Spleen (tissue), 11 donors: ENCODE data around the gene RHBDL1. TPM values are rescaled to one million over a fixed set of nuclear protein-coding genes. Genes with fewer than 3 reads are reported as not detected.

Experiments
- DNase-seq: peaks from one replicate; pipeline ENCODE4 v3.0.0-alpha.2; 2020
- H3K27ac ChIP-seq, 8 donors: fragments of 200-600 bp; sonication (generic) in 7 of 8; 1 replicate in 4 of 8; 2 replicates in 4 of 8; pipeline versions ENCODE4 v1.5.0 to v1.8.0; 2016 to 2021; ENCODE audit warnings: inconsistent platforms in 4 of 8, mild to moderate bottlenecking in 4 of 8, moderate library complexity in 1 of 8
- H3K27me3 ChIP-seq, 7 donors: fragments of 200-600 bp; sonication (generic) in 6 of 7; replicated peaks in 1 of 7; 1 replicate in 4 of 7; 2 replicates in 3 of 7; pipeline versions ENCODE4 v1.5.0 to v1.8.0; 2016 to 2021; ENCODE audit warnings: inconsistent platforms in 3 of 7, mild to moderate bottlenecking in 1 of 7
- H3K36me3 ChIP-seq, 6 donors: fragments of 200-600 bp; sonication (generic) in 5 of 6; 1 replicate in 4 of 6; 2 replicates in 2 of 6; pipeline versions ENCODE4 v1.5.0 to v1.8.0; 2016 to 2021; ENCODE audit warnings: inconsistent platforms in 2 of 6
- H3K4me1 ChIP-seq, 6 donors: fragments of 200-600 bp; sonication (generic) in 5 of 6; 1 replicate in 3 of 6; 2 replicates in 3 of 6; pipeline versions ENCODE4 v1.5.0 to v1.8.0; 2016 to 2021; ENCODE audit warnings: inconsistent platforms in 3 of 6
- H3K4me3 ChIP-seq, 8 donors: fragments of 200-600 bp; sonication (generic) in 7 of 8; 1 replicate in 4 of 8; 2 replicates in 4 of 8; pipeline versions ENCODE4 v1.5.0 to v1.8.0; 2016 to 2021; ENCODE audit warnings: inconsistent platforms in 4 of 8, mild to moderate bottlenecking in 4 of 8, moderate library complexity in 2 of 8
- H3K9me3 ChIP-seq, 8 donors: fragments of 200-600 bp; sonication (generic) in 7 of 8; 1 replicate in 4 of 8; 2 replicates in 4 of 8; pipeline versions ENCODE4 v1.5.0 to v1.8.0; 2016 to 2021; ENCODE audit warnings: inconsistent platforms in 4 of 8
- CTCF ChIP-seq, 11 experiments: fragments of 200-600 bp in 7 of 11; fragments of 450-650 bp in 4 of 11; sonication (generic) in 4 of 11; IDR thresholded peaks in 8 of 11; conservative IDR thresholded peaks in 3 of 11; 1 replicate in 7 of 11; 2 replicates in 4 of 11; pipeline versions ENCODE4 v1.4.0 to v1.8.0; 2016 to 2021; ENCODE audit warnings: antibody characterized with exemption in 11 of 11, inconsistent platforms in 4 of 11, mild to moderate bottlenecking in 1 of 11
- POLR2A ChIP-seq, 3 donors: fragments of 450-650 bp; IDR thresholded peaks; one replicate each; pipeline ENCODE4 v1.5.1; 2017; ENCODE audit warnings: antibody characterized with exemption in 3 of 3, mild to moderate bottlenecking in 1 of 3
- POLR2AphosphoS5 ChIP-seq, 3 donors: sonication (generic); formaldehyde crosslinking; IDR thresholded peaks; one replicate each; pipeline ENCODE4 v1.5.1; 2017; ENCODE audit warnings: antibody characterized with exemption in 3 of 3
- WGBS, 5 donors: extraction: QIAGEN DNeasy Blood & Tissue Kit in 3 of 5; methylation state at CpG; one replicate each; pipeline versions ENCODE4 v1.1.5 to v1.1.7; 2013 to 2018; 5-methylcytosine and 5-hydroxymethylcytosine counted together
- intact Hi-C: fragments of 100-400 bp; cut with DNase I; formaldehyde crosslinking; loops from one replicate; pipeline ENCODE4 v1.15.0; 2023; ENCODE audit warnings: low total_unique reads
- polyA plus RNA-seq, 3 donors: library from polyadenylated mRNA; stranded (reverse); fragments of 200-250 nt; gene quantifications; one replicate each; pipeline ENCODE4 v1.2.1, GENCODE V29; 2013
- total RNA-seq, 7 donors: library from RNA; depleted of rRNA in 3 of 7; stranded (reverse); fragments of >200 nt in 3 of 7; fragmentation: NEBNext Ultra II Directional in 4 of 7; extraction: Animal tissue kit (Norgen Biotek cat#: 25700) in 4 of 7; gene quantifications; one replicate each; pipeline versions ENCODE4 v1.1.0 to v1.2.1, GENCODE V29; 2016 to 2021
- donor health status: healthy with polysubstance abuse.
- donor health status: DM: no; HTN: no; CAD: no; lungs with moderate emphysema.
- donor health status: DM: no; HTN: no; CAD: no.
- donor health status: Bipolar disorder and iron deficiency.
- donor health status: healthy.
- donor health status: DM: no; HTN: no; CAD: no.
- donor health status: DM: yes; HTN: yes; CAD: no.

Gene RHBDL1
- total and polyA plus RNA-seq, 10 donors = 0.37 to 2.0 (median 0.65) TPM

GRCh38 chr16:714558-715476 lies 39.3 kb downstream of the RHBDL1 start, which contains the start of gene METRN:
METRN (plus strand) TSS chr16:715118; CDS start chr16:715290, 172 bp downstream.
- H3K4me1 ChIP-seq = peaks cover 9 to 67% (median 39%) of the 10 kb centered on the region in 6 donors
- intact Hi-C loops = loop anchor here (5.0 kb wide), 1 partner anchor 72 kb away; the partner anchor contains the start of genes CHTF18 and RPUSD1

DNA sequence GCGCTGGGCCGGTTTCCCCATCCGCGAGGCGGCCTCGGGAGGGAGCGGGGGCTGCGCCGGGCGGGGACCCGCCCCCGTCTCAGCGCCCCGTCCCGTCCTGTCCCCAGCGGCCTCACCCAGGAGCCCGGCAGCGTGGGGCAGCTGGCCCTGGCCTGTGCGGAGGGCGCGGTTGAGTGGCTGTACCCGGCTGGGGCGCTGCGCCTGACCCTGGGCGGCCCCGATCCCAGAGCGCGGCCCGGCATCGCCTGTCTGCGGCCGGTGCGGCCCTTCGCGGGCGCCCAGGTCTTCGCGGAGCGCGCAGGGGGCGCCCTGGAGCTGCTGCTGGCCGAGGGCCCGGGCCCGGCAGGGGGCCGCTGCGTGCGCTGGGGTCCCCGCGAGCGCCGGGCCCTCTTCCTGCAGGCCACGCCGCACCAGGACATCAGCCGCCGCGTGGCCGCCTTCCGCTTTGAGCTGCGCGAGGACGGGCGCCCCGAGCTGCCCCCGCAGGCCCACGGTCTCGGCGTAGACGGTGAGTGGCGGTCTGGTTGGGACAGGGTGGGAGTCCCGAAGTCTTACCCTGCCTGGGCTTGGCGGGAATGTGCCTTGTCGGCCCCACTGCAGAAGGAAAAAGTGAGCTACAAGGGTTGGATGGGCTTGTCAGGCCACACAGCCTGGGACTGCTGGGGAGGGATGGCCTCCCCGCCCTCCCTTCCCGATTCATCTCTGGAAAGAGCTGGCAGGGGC lies 40.2 kb downstream of the RHBDL1 start:
- 3 to 6% (median 4%) methylated on average over 15 to 74 of the region's 74 CpGs for WGBS, 5 donors
- Histone ChIP-seq H3K4me3 (peak overlapping the region; percentile 67 to 93 (median 71)), H3K27ac (peak overlapping the region in 3 of 8 donors; percentile 32 to 59 (median 55)), H3K9me3 (no peaks in the 10 kb centered on the region), H3K36me3 (peaks cover 0 to 5% (median 0%) of the 10 kb centered on the region in 6 donors), H3K27me3 (peaks cover 3 to 73% (median 22%) of the 10 kb centered on the region in 7 donors), H3K4me1 (peaks cover 14 to 76% (median 47%) of the 10 kb centered on the region in 6 donors)
- TF ChIP-seq CTCF (IDR thresholded peaks at IDR 0.05 in 8 of 11, conservative IDR thresholded peaks at IDR 0.05 in 3 of 11) = peak in 2 of 11 experiments; percentile 13 to 32
- TF ChIP-seq POLR2A (IDR thresholded peaks at IDR 0.05) = no peak
- TF ChIP-seq POLR2AphosphoS5 (IDR thresholded peaks at IDR 0.05) = peak in 1 of 3 donors; percentile 5
- intact Hi-C loops = no loop called here
- DNase-seq = no peak

More at GRCh38 chr16:714558-715476, 39.3 kb downstream of the RHBDL1 start, which contains the start of gene METRN:
- H3K27ac ChIP-seq = peak within 1 kb of the TSS in 3 of 8 donors; percentile 32 to 59 (median 55)
- 5 to 71% (median 10%) methylated on average over 4 to 108 of the region's 108 CpGs for WGBS, 5 donors
- DNase-seq = peak; percentile 95
- peak within 1 kb of the TSS; percentile 67 to 93 (median 71) for H3K4me3 ChIP-seq
- no peak for TF ChIP-seq POLR2A (IDR thresholded peaks at IDR 0.05)
- TF ChIP-seq CTCF (IDR thresholded peaks at IDR 0.05 in 8 of 11, conservative IDR thresholded peaks at IDR 0.05 in 3 of 11) = peak in 1 of 11 experiments; percentile 6
- peak; percentile 4 to 54 (median 45) for TF ChIP-seq POLR2AphosphoS5 (IDR thresholded peaks at IDR 0.05)
- peaks cover 0 to 5% (median 0%) of the 10 kb centered on the region in 6 donors for H3K36me3 ChIP-seq
- peaks cover 8 to 81% (median 29%) of the 10 kb centered on the region in 7 donors for H3K27me3 ChIP-seq
- no peaks in the 10 kb centered on the region for H3K9me3 ChIP-seq

DNA sequence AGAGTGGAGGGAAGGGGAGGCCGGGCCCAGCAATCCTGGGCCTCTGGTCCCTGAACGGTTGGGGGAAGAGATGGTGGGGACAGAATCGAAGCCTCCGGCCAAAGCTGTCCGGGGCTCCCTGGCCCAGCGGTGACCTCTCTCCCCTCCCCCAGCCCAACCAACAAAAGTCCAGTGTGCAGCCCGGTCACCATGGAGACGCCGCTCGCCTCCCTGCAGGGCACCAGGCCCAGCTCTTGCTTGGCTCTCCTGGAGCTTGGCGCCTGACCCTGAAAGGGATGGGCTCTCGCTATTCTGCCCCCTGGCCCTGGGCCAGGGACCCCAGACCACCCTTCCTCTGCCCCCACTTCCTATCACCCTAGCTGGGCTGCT lies 40.7 kb downstream of the RHBDL1 start:
- DNase-seq = no peak
- Histone ChIP-seq H3K4me3 (peak overlapping the region in 7 of 8 donors; percentile 67 to 93 (median 72)), H3K27me3 (peaks cover 0 to 67% (median 16%) of the 10 kb centered on the region in 7 donors), H3K4me1 (peaks cover 14 to 76% (median 50%) of the 10 kb centered on the region in 6 donors), H3K27ac (no peak overlapping the region), H3K9me3 (no peaks in the 10 kb centered on the region), H3K36me3 (peaks cover 0 to 5% (median 0%) of the 10 kb centered on the region in 6 donors)
- intact Hi-C loops = no loop called here
- TF ChIP-seq CTCF (IDR thresholded peaks at IDR 0.05 in 8 of 11, conservative IDR thresholded peaks at IDR 0.05 in 3 of 11) (no peak), POLR2A (IDR thresholded peaks at IDR 0.05) (no peak), POLR2AphosphoS5 (IDR thresholded peaks at IDR 0.05) (no peak)
- WGBS, 5 donors = 28 to 63% (median 32%) methylated on average over 8 to 12 of the region's 12 CpGs
